ENCODE measurements around the gene ZNF296. TPM values are rescaled to one million over a fixed set of nuclear protein-coding genes. Genes with fewer than 3 reads are reported as not detected.
"Not testable (repeated sequence)": the region's sequence is repeated elsewhere in the genome, so short reads cannot be mapped to it uniquely, and the experiment has no call there.

ZNF296 gene
- polyA plus RNA-seq, 1 donor (not counting 4 experiments of a cell fraction or from before 2014, with no cell fraction given), result 0.25 TPM

DNA sequence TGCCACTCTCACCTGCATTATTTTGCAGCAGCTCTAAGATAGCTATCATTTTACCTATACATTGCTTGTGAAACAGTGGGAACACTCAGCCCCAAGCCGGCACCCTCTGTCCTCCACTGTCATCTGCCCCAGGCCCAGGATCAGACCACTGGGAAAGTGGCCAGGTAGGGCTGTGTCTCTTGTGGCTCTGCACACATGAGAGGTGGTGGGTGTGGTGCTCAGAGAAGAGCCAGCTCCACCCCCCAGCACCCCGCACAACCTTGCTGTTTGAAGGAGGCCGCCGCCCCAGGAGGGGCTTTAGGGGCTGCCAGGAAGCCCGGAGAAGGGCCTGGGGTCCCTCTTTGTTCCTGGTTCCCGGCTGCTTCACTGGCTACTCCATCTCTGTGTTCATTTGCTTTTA, 43.3 kb upstream of the ZNF296 start:
- Histone ChIP-seq H4K20me1 (ENCODE audit: control insufficient read depth, extremely low read depth, insufficient read depth, low read length) (peaks cover 25% of the 10 kb centered on the region), H3K4me2 (ENCODE audit: control insufficient read depth, extremely low read depth, insufficient read depth, low read depth, low read length) (no peak overlapping the region), H3K79me2 (ENCODE audit: control insufficient read depth, insufficient read depth, low read length) (peaks cover 50% of the 10 kb centered on the region), H3K27me3 (ENCODE audit: control insufficient read depth, extremely low read depth, insufficient read depth, low read length) (no peaks in the 10 kb centered on the region), H3K36me3 (ENCODE audit: control insufficient read depth in 2 of 2, extremely low read depth in 1 of 2, insufficient read depth in 2 of 2, low read length in 2 of 2) (peaks cover 0 to 2% of the 10 kb centered on the region in 2 experiments), H3K9me3 (ENCODE audit: control insufficient read depth, low read depth, low read length) (no peaks in the 10 kb centered on the region), H3K4me1 (ENCODE audit: control insufficient read depth, extremely low read depth, insufficient read depth, low read length) (peaks cover 18% of the 10 kb centered on the region), H3K27ac (ENCODE audit: control insufficient read depth, insufficient read depth, low read length) (no peak overlapping the region), H3K9me1 (ENCODE audit: control insufficient read depth, extremely low read depth, insufficient read depth, low read length) (peaks cover 4% of the 10 kb centered on the region), H2AFZ (ENCODE audit: control insufficient read depth, low read length) (no peak overlapping the region), H3K9ac (ENCODE audit: control insufficient read depth, extremely low read depth, insufficient read depth, low read length) (no peak overlapping the region), H3K4me3 (ENCODE audit: control insufficient read depth in 2 of 3, extremely low read depth in 1 of 3, insufficient read depth in 2 of 3, low read depth in 1 of 3, low read length in 3 of 3) (no peak overlapping the region)
- DNase-seq (ENCODE audit: low read depth, low spot score) (no peak), FAIRE-seq (no peak)
- TF ChIP-seq CTCF (optimal IDR thresholded peaks at IDR 0.05 in 1 of 3, IDR thresholded peaks at IDR 0.05 in 1 of 3, conservative IDR thresholded peaks at IDR 0.05 in 1 of 3; ENCODE audit: extremely low read depth in 1 of 3, insufficient read depth in 2 of 3, low read length in 3 of 3), result no peak
- no peak for TF ChIP-seq EZH2 (IDR thresholded peaks at IDR 0.05; ENCODE audit: low read length)
- dilution Hi-C loops (cut with MboI; ENCODE audit: extremely low pct_ligation_motif_present, low sequenced_read_pairs), result no loop called here

GRCh38 chr19:45118591-45119355, 42.5 kb upstream of the ZNF296 start:
- H3K4me3 ChIP-seq (ENCODE audit: control insufficient read depth in 2 of 3, extremely low read depth in 1 of 3, insufficient read depth in 2 of 3, low read depth in 1 of 3, low read length in 3 of 3); H3K36me3 ChIP-seq (ENCODE audit: control insufficient read depth in 2 of 2, extremely low read depth in 1 of 2, insufficient read depth in 2 of 2, low read length in 2 of 2); FAIRE-seq; H3K9me1 ChIP-seq (ENCODE audit: control insufficient read depth, extremely low read depth, insufficient read depth, low read length); H3K27me3 ChIP-seq (ENCODE audit: control insufficient read depth, extremely low read depth, insufficient read depth, low read length); H2AFZ ChIP-seq (ENCODE audit: control insufficient read depth, low read length); DNase-seq (ENCODE audit: low read depth, low spot score); H3K9ac ChIP-seq (ENCODE audit: control insufficient read depth, extremely low read depth, insufficient read depth, low read length); H3K27ac ChIP-seq (ENCODE audit: control insufficient read depth, insufficient read depth, low read length); H3K4me2 ChIP-seq (ENCODE audit: control insufficient read depth, extremely low read depth, insufficient read depth, low read depth, low read length); H3K9me3 ChIP-seq (ENCODE audit: control insufficient read depth, low read depth, low read length); dilution Hi-C loops (cut with MboI; ENCODE audit: extremely low pct_ligation_motif_present, low sequenced_read_pairs): not testable (repeated sequence)
- H3K4me1 ChIP-seq (ENCODE audit: control insufficient read depth, extremely low read depth, insufficient read depth, low read length), result peaks cover 13% of the 10 kb centered on the region
- peaks cover 49% of the 10 kb centered on the region for H3K79me2 ChIP-seq (ENCODE audit: control insufficient read depth, insufficient read depth, low read length)
- H4K20me1 ChIP-seq (ENCODE audit: control insufficient read depth, extremely low read depth, insufficient read depth, low read length), result peaks cover 32% of the 10 kb centered on the region

Measured in keratinocyte (primary cell).